GM10266 (cell line): ENCODE measurements around the gene MAP4K4.

Experiments used
- DNase-seq: peaks from one replicate; pipeline ENCODE4 v3.0.0; 2012; ENCODE audit errors: extremely low spot score
- TF ChIP-seq, protein P1 (sequence below): IDR thresholded peaks from 2 replicates; pipeline ENCODE4 v1.5.1; 2012; ENCODE audit warnings: mild to moderate bottlenecking, low read depth; ENCODE audit not compliant: control insufficient read depth, insufficient read depth; ENCODE audit errors: missing control alignments

The MAP4K4 gene

GRCh38 chr2:101803945-101804696, 106.6 kb downstream of the MAP4K4 start:
- DNase-seq, result no peak
- TF ChIP-seq, protein P1, sequence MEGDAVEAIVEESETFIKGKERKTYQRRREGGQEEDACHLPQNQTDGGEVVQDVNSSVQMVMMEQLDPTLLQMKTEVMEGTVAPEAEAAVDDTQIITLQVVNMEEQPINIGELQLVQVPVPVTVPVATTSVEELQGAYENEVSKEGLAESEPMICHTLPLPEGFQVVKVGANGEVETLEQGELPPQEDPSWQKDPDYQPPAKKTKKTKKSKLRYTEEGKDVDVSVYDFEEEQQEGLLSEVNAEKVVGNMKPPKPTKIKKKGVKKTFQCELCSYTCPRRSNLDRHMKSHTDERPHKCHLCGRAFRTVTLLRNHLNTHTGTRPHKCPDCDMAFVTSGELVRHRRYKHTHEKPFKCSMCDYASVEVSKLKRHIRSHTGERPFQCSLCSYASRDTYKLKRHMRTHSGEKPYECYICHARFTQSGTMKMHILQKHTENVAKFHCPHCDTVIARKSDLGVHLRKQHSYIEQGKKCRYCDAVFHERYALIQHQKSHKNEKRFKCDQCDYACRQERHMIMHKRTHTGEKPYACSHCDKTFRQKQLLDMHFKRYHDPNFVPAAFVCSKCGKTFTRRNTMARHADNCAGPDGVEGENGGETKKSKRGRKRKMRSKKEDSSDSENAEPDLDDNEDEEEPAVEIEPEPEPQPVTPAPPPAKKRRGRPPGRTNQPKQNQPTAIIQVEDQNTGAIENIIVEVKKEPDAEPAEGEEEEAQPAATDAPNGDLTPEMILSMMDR, result no peak

DNA sequence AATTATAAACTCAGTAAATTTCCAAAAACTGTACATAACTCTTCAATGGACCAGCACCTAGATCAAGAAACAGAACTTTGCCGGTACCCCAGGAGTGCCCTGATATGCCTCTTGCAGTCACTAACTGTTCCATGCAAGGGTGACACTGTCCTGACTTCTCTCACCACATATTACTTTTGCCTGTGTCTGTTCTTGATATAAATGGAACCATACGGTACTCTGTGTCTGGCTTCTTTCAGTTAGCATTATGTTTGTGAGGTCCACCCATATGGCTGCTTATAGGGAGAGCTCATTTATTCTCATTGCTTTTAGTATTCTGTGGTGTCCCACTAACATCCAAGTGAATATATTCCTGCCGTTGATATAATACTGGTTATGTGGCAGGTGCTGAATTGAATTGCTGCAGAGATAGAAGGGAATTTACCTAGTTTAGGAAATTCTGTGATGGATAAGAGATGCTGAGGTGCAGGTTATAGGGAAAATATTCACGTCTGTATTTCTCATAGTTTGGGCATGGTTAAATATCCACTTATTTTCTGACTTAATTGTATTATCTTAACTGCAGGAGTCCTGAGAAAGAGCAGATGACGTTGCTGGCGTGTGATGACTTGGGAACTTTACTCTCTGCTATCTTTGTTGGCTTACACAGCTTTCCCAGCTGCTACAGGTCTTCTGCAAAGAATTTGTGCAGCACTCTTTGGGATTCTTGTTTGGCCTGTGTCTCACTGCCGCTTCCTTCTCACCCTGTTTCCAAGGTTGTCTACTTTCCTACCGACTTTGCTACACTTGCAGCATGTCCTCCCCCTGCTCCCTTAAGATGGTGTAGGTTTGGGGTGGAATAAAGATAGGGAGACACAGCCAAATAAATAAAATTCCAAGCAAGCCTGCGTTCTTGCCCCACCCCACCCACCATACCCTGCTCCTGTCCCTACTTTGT, 107.9 kb downstream of the MAP4K4 start:
- DNase-seq, result no peak
- TF ChIP-seq, protein P1, result no peak

- DNase-seq, result no peak
- TF ChIP-seq, protein P1, result no peak
Observed at GRCh38 chr2:101806123-101806522, 108.6 kb downstream of the MAP4K4 start.

GRCh38 chr2:101806701-101807100, 109.2 kb downstream of the MAP4K4 start:
- TF ChIP-seq, protein P1, result no peak
- DNase-seq, result no peak

- DNase-seq, result no peak
- TF ChIP-seq, protein P1, result no peak
Observed at GRCh38 chr2:101807242-101807641, 109.7 kb downstream of the MAP4K4 start.

- TF ChIP-seq, protein P1, result no peak
- no peak for DNase-seq
Observed at GRCh38 chr2:101808006-101808562, 110.6 kb downstream of the MAP4K4 start.
